ENCODE measurements around the gene MPDU1. TPM values are rescaled to one million over a fixed set of nuclear protein-coding genes. Genes with fewer than 3 reads are reported as not detected.

Gene MPDU1
- total and polyA plus RNA-seq, 12 donors, result 20.1 to 64.9 (median 26.5) TPM

DNA sequence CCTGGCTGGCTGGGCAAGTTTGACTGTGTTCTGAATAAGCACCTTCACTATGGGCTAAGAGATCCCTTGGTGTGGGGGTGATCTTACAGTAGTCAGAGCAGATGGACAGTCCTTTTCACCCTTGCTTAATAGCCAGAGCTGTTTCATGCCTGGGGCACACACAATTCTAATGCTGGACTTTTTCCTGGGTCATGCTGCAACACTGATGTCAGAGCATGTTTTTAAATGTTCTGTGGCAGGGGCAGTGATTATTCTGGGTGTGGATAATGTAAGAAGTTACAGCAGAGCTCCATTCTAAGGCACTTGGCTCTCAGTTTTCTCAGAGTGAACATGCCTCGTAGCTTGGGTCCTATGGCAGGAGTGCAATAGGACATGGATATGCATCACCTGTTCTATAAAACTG lies 8.2 kb upstream of the MPDU1 start:
- TF ChIP-seq, protein P1, sequence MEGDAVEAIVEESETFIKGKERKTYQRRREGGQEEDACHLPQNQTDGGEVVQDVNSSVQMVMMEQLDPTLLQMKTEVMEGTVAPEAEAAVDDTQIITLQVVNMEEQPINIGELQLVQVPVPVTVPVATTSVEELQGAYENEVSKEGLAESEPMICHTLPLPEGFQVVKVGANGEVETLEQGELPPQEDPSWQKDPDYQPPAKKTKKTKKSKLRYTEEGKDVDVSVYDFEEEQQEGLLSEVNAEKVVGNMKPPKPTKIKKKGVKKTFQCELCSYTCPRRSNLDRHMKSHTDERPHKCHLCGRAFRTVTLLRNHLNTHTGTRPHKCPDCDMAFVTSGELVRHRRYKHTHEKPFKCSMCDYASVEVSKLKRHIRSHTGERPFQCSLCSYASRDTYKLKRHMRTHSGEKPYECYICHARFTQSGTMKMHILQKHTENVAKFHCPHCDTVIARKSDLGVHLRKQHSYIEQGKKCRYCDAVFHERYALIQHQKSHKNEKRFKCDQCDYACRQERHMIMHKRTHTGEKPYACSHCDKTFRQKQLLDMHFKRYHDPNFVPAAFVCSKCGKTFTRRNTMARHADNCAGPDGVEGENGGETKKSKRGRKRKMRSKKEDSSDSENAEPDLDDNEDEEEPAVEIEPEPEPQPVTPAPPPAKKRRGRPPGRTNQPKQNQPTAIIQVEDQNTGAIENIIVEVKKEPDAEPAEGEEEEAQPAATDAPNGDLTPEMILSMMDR (IDR thresholded peaks at IDR 0.05), result no peak
- WGBS, 2 donors, result 75 to 79% methylated on average over 1 of the region's 1 CpG
- intact Hi-C loops (cut with DNase I), result loop anchor here in 1 of 10 donors (10.0 kb wide), 1 partner anchor 321 kb away; the partner anchor contains the start of genes CTDNEP1 and ELP5
- Histone ChIP-seq H3K27ac (peak overlapping the region in 2 of 10 donors; percentile 53 to 99), H3K4me3 (peak overlapping the region in 2 of 10 donors; percentile 94), H3K4me1 (peaks cover 17 to 80% (median 45%) of the 10 kb centered on the region in 9 donors), H3K9me3 (no peaks in the 10 kb centered on the region), H3K27me3 (no peaks in the 10 kb centered on the region), H3K36me3 (peaks cover 9 to 65% (median 58%) of the 10 kb centered on the region in 9 donors)
- no peak for DNase-seq
- no peak for ATAC-seq

- no peaks in the 10 kb centered on the region for H3K9me3 ChIP-seq
- peak overlapping the region in 2 of 10 donors; percentile 53 to 99 for H3K27ac ChIP-seq
- H3K4me3 ChIP-seq, result no peak overlapping the region
- intact Hi-C loops (cut with DNase I), result loop anchor here in 1 of 10 donors (10.0 kb wide), 1 partner anchor 321 kb away; the partner anchor contains the start of genes CTDNEP1 and ELP5
- peaks cover 9 to 63% (median 53%) of the 10 kb centered on the region in 9 donors for H3K36me3 ChIP-seq
- DNase-seq (no peak), ATAC-seq (no peak)
- TF ChIP-seq, protein P1 (IDR thresholded peaks at IDR 0.05), result no peak
- no peaks in the 10 kb centered on the region for H3K27me3 ChIP-seq
- H3K4me1 ChIP-seq, result peaks cover 17 to 82% (median 45%) of the 10 kb centered on the region in 9 donors
- 73 to 75% methylated on average over 7 of the region's 7 CpGs for WGBS, 2 donors
Measured at GRCh38 chr17:7575959-7576358, 7.7 kb upstream of the MPDU1 start.

DNA sequence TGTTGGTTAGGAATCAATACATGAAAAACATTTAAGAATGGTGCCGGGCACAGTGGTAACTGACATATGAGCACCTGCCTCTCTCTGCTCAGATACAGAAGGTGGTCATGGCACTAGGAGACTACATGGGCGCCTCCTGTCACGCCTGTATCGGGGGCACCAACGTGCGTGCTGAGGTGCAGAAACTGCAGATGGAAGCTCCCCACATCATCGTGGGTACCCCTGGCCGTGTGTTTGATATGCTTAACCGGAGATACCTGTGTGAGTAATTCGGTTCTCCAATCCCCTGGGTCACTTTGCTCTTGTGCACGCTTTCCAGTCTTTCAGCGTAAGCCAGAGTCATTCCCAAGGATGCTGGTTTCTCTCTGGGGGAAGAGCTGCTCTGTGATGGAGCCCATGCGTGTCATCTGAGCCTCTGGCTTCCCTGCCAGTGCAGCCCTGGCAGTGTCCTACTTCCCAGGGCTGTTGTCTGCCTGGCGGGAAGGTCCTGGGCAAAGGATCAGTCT lies 7.2 kb upstream of the MPDU1 start:
- TF ChIP-seq, protein P1 (IDR thresholded peaks at IDR 0.05), result no peak
- ATAC-seq (no peak), DNase-seq (no peak)
- intact Hi-C loops (cut with DNase I), result loop anchor here in 1 of 10 donors (10.0 kb wide), 1 partner anchor 322 kb away; the partner anchor contains the start of genes CTDNEP1 and ELP5
- Histone ChIP-seq H3K27me3 (no peaks in the 10 kb centered on the region), H3K36me3 (peaks cover 9 to 63% (median 51%) of the 10 kb centered on the region in 9 donors), H3K27ac (peak overlapping the region in 1 of 10 donors; percentile 1), H3K4me1 (peaks cover 17 to 81% (median 42%) of the 10 kb centered on the region in 9 donors), H3K9me3 (no peaks in the 10 kb centered on the region), H3K4me3 (peak overlapping the region in 1 of 10 donors; percentile 12)
- whole genome bisulfite sequencing, 2 donors, result 83 to 85% methylated on average over 14 of the region's 14 CpGs

GRCh38 chr17:7577327-7578199 lies 6.1 kb upstream of the MPDU1 start:
- intact Hi-C loops (cut with DNase I), result loop anchor here in 1 of 10 donors (10.0 kb wide), 1 partner anchor 323 kb away; the partner anchor contains the start of genes CTDNEP1 and ELP5
- DNase-seq, result no peak
- ATAC-seq, result no peak
- TF ChIP-seq, protein P1 (IDR thresholded peaks at IDR 0.05), result no peak
- WGBS, 2 donors, result 77 to 79% methylated on average over 17 of the region's 17 CpGs
- H3K4me3 ChIP-seq, result peak overlapping the region in 1 of 10 donors; percentile 66
- H3K36me3 ChIP-seq, result peaks cover 9 to 65% (median 51%) of the 10 kb centered on the region in 9 donors
- H3K4me1 ChIP-seq, result peaks cover 17 to 81% (median 44%) of the 10 kb centered on the region in 9 donors
- H3K27ac ChIP-seq, result peak overlapping the region in 2 of 10 donors; percentile 92 to 93
- no peaks in the 10 kb centered on the region for H3K9me3 ChIP-seq
- no peaks in the 10 kb centered on the region for H3K27me3 ChIP-seq

All from heart right ventricle (tissue), 16 donors.